Measurements from ENCODE around the gene CYP27A1.

The CYP27A1 gene

GRCh38 chr2:218859988-218860831 is 78.3 kb downstream of the CYP27A1 start:
- peak overlapping the region; percentile 45; the same call in 1 of the 2 replicates for H3K9ac ChIP-seq (ENCODE audit: low read depth, low read length)
- H3K9me3 ChIP-seq (ENCODE audit: control insufficient read depth, insufficient read depth, low read length), result no peaks in the 10 kb centered on the region
- no peaks in the 10 kb centered on the region for H3K36me3 ChIP-seq (ENCODE audit: insufficient read depth, low read length)
- peaks cover 20% of the 10 kb centered on the region for H3K4me1 ChIP-seq (ENCODE audit: insufficient read depth, low read length)

DNA sequence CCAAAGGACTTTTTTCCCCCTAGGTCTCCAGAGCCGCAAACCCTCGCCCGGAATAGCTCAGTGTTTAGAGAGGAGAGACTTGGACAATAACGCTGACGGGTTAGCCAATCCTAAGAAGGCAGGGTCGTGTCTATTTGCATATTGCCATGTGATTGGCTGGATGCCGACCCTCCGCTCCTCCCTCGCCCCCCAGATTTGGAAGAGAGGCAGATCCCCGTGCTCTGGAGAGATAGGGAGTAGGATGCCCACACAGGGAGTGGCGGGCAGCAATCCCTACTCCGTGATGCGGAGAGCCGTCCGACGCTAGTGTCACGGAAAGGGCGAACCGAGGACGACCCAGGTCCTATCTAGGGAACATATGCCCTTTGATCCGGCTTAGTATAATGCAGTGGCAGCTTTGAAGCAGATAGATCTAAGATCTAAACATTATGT is 79.0 kb downstream of the CYP27A1 start:
- H3K9ac ChIP-seq (ENCODE audit: low read depth, low read length), result no peak overlapping the region; the same call in 1 of the 2 replicates
- H3K4me1 ChIP-seq (ENCODE audit: insufficient read depth, low read length), result peaks cover 15% of the 10 kb centered on the region
- H3K9me3 ChIP-seq (ENCODE audit: control insufficient read depth, insufficient read depth, low read length), result no peaks in the 10 kb centered on the region
- H3K36me3 ChIP-seq (ENCODE audit: insufficient read depth, low read length), result no peaks in the 10 kb centered on the region

GRCh38 chr2:218861645-218862318 is 79.8 kb downstream of the CYP27A1 start:
- H3K36me3 ChIP-seq (ENCODE audit: insufficient read depth, low read length), result no peaks in the 10 kb centered on the region
- H3K9ac ChIP-seq (ENCODE audit: low read depth, low read length), result no peak overlapping the region
- H3K4me1 ChIP-seq (ENCODE audit: insufficient read depth, low read length), result peaks cover 9% of the 10 kb centered on the region
- no peaks in the 10 kb centered on the region for H3K9me3 ChIP-seq (ENCODE audit: control insufficient read depth, insufficient read depth, low read length)

DNA sequence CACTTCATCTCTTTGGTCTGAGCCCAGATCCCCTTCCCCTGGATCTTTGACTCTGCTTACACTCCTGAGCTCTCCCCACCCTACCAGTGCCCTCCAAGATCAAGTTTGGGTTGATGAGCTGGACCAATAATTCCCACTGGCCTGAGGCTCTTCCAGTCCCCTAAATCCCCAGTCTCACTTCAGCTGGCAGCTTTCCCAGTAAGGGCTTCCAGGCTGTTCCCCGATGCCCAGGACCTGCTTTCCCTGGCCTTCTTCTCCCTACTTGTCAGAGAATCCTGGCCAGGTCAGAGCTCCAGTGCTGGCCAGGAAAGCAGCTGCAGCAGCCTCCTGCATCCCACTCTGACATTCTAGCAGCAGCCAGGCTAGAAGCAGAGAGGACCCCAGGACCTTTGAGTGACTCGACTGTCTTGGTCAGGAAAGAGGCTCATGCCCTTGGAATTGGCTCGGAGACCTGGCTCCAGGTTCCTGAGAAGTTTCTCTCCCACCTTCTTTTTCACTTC is 81.1 kb downstream of the CYP27A1 start:
- no peaks in the 10 kb centered on the region for H3K9me3 ChIP-seq (ENCODE audit: control insufficient read depth, insufficient read depth, low read length)
- H3K4me1 ChIP-seq (ENCODE audit: insufficient read depth, low read length), result peaks cover 3% of the 10 kb centered on the region
- H3K9ac ChIP-seq (ENCODE audit: low read depth, low read length), result no peak overlapping the region
- no peaks in the 10 kb centered on the region for H3K36me3 ChIP-seq (ENCODE audit: insufficient read depth, low read length)
